Activated T-cell treated with anti-CD3 and anti-CD28 coated beads, Interleukin-2, amount 50 U/mL, for 24 hours (primary cell): ENCODE results near the gene OAF.

Source experiments
- DNase-seq: peaks from one replicate; pipeline ENCODE4 v3.0.0-alpha.2; 2020
- H3K27ac Mint-ChIP-seq: 2 replicates; pipeline ENCODE4 v1.8.0; 2020; ENCODE audit warnings: mild to moderate bottlenecking, mixed read lengths
- H3K27me3 Mint-ChIP-seq: 2 replicates; pipeline ENCODE4 v1.8.0; 2020; ENCODE audit warnings: mixed read lengths
- H3K36me3 Mint-ChIP-seq: 2 replicates; pipeline ENCODE4 v1.8.0; 2020; ENCODE audit warnings: low read depth, mixed read lengths
- H3K4me1 Mint-ChIP-seq: 2 replicates; pipeline ENCODE4 v1.8.0; 2020; ENCODE audit warnings: low read depth, mixed read lengths
- H3K4me3 Mint-ChIP-seq: 2 replicates; pipeline ENCODE4 v1.8.0; 2020; ENCODE audit warnings: mild to moderate bottlenecking, moderate library complexity, mixed read lengths
- H3K9me3 Mint-ChIP-seq: 2 replicates; pipeline ENCODE4 v1.8.0; 2020; ENCODE audit warnings: mixed read lengths

Gene OAF

GRCh38 chr11:120219232-120219937, 8.6 kb downstream of the OAF start:
- no peak for DNase-seq
- H3K4me1 Mint-ChIP-seq: peaks cover 9% of the 10 kb centered on the region
- no peak overlapping the region for H3K4me3 Mint-ChIP-seq
- no peaks in the 10 kb centered on the region for H3K9me3 Mint-ChIP-seq
- no peak overlapping the region for H3K27ac Mint-ChIP-seq
- H3K36me3 Mint-ChIP-seq: no peaks in the 10 kb centered on the region
- H3K27me3 Mint-ChIP-seq: peaks cover 8% of the 10 kb centered on the region

- Mint-ChIP-seq H3K4me3 (no peak overlapping the region), H3K4me1 (peaks cover 11% of the 10 kb centered on the region), H3K36me3 (no peaks in the 10 kb centered on the region), H3K9me3 (no peaks in the 10 kb centered on the region), H3K27ac (no peak overlapping the region), H3K27me3 (peaks cover 16% of the 10 kb centered on the region)
- DNase-seq: no peak
These were observed 9.3 kb downstream of the OAF start for GRCh38 chr11:120219938-120220746.

GRCh38 chr11:120220747-120221037, 9.9 kb downstream of the OAF start:
- Mint-ChIP-seq H3K9me3 (no peaks in the 10 kb centered on the region), H3K27ac (no peak overlapping the region), H3K4me1 (peaks cover 13% of the 10 kb centered on the region), H3K27me3 (peaks cover 18% of the 10 kb centered on the region), H3K36me3 (no peaks in the 10 kb centered on the region), H3K4me3 (no peak overlapping the region)
- DNase-seq: no peak

DNA sequence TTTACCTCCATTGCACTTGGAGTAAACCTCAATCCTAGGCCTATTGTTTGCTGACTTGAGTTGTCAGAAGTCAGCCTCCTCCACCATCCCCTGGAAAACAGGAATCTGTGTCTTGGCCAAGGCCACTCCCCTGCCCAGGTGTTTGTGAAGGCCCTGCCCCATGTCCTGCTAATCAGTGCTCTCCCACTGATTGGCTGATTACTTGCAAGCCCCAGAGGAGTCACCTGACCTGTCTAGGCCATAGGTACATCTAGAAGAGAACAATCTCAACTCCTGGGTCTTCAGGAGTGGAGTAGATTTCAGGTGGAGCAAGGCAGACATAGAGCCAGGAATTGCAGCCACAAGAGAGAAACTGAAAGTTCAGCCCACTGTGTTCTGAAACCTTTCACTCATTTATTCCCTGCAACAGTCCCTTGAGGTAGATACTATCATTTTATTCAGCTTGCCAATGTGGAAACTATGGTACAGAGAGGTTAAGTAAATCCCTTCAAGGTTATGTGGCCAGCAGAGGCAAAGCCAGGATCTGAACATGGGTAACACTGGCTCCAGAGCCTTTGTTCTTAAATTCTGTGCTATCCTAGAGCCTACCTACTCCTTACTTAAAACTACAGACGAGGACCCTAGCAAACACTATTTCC, 10.4 kb downstream of the OAF start:
- H3K9me3 Mint-ChIP-seq: no peaks in the 10 kb centered on the region
- peaks cover 13% of the 10 kb centered on the region for H3K4me1 Mint-ChIP-seq
- H3K27ac Mint-ChIP-seq: no peak overlapping the region
- H3K27me3 Mint-ChIP-seq: peaks cover 18% of the 10 kb centered on the region
- DNase-seq: no peak
- no peaks in the 10 kb centered on the region for H3K36me3 Mint-ChIP-seq
- H3K4me3 Mint-ChIP-seq: no peak overlapping the region

- H3K4me3 Mint-ChIP-seq: no peak overlapping the region
- DNase-seq: no peak
- no peaks in the 10 kb centered on the region for H3K9me3 Mint-ChIP-seq
- peaks cover 13% of the 10 kb centered on the region for H3K4me1 Mint-ChIP-seq
- H3K36me3 Mint-ChIP-seq: no peaks in the 10 kb centered on the region
- no peak overlapping the region for H3K27ac Mint-ChIP-seq
- peaks cover 18% of the 10 kb centered on the region for H3K27me3 Mint-ChIP-seq
These were observed 12.1 kb downstream of the OAF start for GRCh38 chr11:120222916-120223315.

DNA sequence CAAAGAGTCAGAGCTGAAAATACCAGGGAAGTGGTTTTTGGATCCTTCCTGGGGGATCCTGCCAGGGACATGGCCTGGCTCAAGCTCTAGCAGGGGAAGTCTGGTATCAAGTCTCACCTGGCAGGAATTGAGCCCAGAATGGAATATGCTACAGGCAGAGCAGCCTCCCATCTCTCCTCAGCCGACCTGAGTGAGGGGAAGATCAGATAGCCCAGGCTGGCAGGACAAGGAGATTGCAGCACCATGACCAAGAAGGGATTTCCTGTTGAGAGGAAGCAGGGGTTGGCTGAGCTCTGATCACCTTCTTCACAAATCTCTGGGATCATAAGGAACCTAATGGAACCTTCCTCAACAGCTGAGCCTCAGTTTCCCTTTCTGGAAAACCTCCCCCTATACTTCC, 13.0 kb downstream of the OAF start:
- no peak for DNase-seq
- Mint-ChIP-seq H3K4me3 (no peak overlapping the region), H3K9me3 (no peaks in the 10 kb centered on the region), H3K27me3 (peaks cover 18% of the 10 kb centered on the region), H3K36me3 (no peaks in the 10 kb centered on the region), H3K4me1 (peaks cover 13% of the 10 kb centered on the region), H3K27ac (no peak overlapping the region)

GRCh38 chr11:120224361-120224760, 13.5 kb downstream of the OAF start:
- Mint-ChIP-seq H3K4me3 (no peak overlapping the region), H3K4me1 (peaks cover 13% of the 10 kb centered on the region), H3K36me3 (no peaks in the 10 kb centered on the region), H3K9me3 (no peaks in the 10 kb centered on the region), H3K27me3 (peaks cover 18% of the 10 kb centered on the region), H3K27ac (no peak overlapping the region)
- no peak for DNase-seq

DNA sequence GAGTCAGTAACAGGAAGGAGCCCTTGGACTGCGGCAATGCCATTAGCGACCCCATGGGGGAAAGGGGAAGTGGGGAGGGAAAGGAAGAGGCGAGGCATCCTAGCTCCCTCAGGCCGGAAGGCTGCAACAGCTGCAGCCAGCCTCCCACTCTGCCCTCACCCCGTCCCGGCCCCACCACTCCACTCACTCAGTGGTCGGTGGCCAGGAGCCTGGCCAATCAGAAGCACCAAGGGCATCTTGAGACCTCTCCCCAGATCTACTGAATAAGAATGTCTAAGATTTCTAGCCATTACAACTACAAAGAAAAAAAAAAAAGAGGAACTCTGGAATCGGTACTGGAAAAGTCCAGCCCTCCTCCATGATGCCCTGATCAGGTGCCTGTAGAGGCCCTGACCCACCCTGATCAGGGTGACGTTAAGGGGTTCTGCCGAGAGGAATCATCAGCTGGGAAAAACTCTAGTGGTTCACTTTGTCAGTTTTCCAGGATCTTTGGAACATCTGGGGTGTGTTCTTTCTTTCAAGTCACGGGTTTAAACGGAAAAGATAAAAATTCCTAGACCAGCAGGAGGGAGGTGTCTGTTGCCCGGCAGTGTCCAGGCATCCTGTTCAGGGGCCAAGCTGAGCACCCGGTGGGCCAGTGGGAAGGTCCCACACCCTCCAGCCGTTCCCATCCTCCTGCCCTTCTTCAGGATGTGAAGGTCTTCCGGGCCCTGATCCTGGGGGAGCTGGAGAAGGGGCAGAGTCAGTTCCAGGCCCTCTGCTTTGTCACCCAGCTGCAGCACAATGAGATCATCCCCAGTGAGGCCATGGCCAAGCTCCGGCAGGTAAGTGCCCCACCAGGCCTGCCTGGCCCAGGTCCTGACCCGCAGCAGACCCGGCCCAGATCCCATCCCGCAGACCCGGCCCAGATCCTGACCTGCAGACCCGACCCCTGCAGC, 14.4 kb downstream of the OAF start:
- Mint-ChIP-seq H3K4me1 (peaks cover 13% of the 10 kb centered on the region), H3K27me3 (peaks cover 18% of the 10 kb centered on the region), H3K36me3 (no peaks in the 10 kb centered on the region), H3K4me3 (no peak overlapping the region), H3K27ac (no peak overlapping the region), H3K9me3 (no peaks in the 10 kb centered on the region)
- DNase-seq: no peak

DNA sequence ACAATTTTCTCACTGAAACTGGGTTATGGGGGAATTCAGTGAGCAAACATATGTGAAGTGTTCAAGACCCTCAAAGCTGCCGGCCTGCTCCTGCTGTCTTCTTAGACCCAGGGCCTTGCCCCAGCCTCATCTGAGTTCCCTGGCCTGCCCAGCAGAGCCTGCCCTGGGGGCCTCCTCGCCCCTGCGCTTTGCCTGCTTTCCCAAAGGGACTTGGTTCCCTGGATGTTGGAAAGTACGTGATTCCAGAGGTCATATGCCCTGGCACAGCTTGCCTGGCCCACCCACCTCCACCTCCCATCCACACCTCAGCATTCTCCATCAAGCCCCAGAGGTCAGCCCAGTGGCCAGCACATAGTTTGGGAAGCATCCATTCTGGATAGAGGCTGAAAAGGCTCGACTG, 15.4 kb downstream of the OAF start:
- Mint-ChIP-seq H3K27ac (no peak overlapping the region), H3K36me3 (no peaks in the 10 kb centered on the region), H3K4me3 (no peak overlapping the region), H3K9me3 (no peaks in the 10 kb centered on the region), H3K27me3 (peaks cover 18% of the 10 kb centered on the region), H3K4me1 (peaks cover 9% of the 10 kb centered on the region)
- no peak for DNase-seq

GRCh38 chr11:120226714-120227113, 15.9 kb downstream of the OAF start:
- H3K27ac Mint-ChIP-seq: no peak overlapping the region
- peaks cover 18% of the 10 kb centered on the region for H3K27me3 Mint-ChIP-seq
- H3K4me3 Mint-ChIP-seq: no peak overlapping the region
- no peaks in the 10 kb centered on the region for H3K9me3 Mint-ChIP-seq
- DNase-seq: no peak
- H3K4me1 Mint-ChIP-seq: peaks cover 5% of the 10 kb centered on the region
- no peaks in the 10 kb centered on the region for H3K36me3 Mint-ChIP-seq

DNA sequence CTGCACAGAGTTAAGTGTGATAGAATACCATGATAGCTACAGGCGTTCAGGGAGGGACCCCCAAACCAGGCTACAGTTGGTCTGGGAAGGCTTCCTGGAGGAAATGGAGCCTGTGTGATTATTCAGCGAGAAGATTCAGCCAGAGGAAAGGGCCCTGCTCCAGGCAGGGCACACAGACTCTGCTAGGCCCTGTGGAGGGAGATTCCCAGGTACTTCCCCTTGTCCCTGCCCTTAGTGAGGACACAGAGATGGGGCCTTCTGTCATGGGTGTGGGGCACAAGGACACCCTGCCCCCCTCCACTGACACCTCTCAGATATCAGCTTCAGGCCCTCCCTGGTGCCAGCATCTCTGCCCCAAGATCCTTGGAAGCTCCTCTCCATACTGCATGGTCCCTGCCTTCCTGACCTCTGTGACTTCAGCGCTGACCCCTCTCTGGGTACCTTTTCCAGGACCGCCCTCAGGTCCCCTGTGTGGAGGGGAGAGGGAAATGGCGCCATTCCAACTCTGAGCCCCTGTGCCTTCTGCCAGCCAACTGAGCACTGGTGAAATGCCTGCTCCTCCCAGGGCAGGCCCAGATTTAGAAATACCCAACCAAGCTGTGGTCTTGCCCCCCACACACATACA, 16.5 kb downstream of the OAF start:
- Mint-ChIP-seq H3K27ac (no peak overlapping the region), H3K27me3 (peaks cover 20% of the 10 kb centered on the region), H3K36me3 (no peaks in the 10 kb centered on the region), H3K9me3 (no peaks in the 10 kb centered on the region), H3K4me1 (peaks cover 4% of the 10 kb centered on the region), H3K4me3 (no peak overlapping the region)
- DNase-seq: no peak

DNA sequence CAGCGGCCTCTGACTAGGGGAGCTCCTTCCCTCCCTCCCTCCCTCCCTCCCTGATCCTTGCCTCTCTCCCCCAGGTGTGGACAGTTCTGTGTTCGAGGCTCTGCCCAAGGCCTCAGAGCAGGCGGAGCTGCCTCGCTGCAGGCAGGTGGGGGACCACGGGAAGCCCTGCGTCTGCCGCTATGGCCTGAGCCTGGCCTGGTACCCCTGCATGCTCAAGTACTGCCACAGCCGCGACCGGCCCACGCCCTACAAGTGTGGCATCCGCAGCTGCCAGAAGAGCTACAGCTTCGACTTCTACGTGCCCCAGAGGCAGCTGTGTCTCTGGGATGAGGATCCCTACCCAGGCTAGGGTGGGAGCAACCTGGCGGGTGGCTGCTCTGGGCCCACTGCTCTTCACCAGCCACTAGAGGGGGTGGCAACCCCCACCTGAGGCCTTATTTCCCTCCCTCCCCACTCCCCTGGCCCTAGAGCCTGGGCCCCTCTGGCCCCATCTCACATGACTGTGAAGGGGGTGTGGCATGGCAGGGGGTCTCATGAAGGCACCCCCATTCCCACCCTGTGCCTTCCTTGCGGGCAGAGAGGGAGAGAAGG, 18.1 kb downstream of the OAF start:
- Mint-ChIP-seq H3K9me3 (no peaks in the 10 kb centered on the region), H3K4me1 (peaks cover 4% of the 10 kb centered on the region), H3K27ac (no peak overlapping the region), H3K27me3 (peaks cover 28% of the 10 kb centered on the region), H3K4me3 (no peak overlapping the region), H3K36me3 (no peaks in the 10 kb centered on the region)
- DNase-seq: no peak

GRCh38 chr11:120229451-120230424, 18.9 kb downstream of the OAF start:
- no peaks in the 10 kb centered on the region for H3K36me3 Mint-ChIP-seq
- H3K27ac Mint-ChIP-seq: no peak overlapping the region
- no peak overlapping the region for H3K4me3 Mint-ChIP-seq

More at GRCh38 chr11:120229451-120230424, 18.9 kb downstream of the OAF start:
- no peak for DNase-seq
- peaks cover 28% of the 10 kb centered on the region for H3K27me3 Mint-ChIP-seq
- H3K9me3 Mint-ChIP-seq: no peaks in the 10 kb centered on the region
- peaks cover 4% of the 10 kb centered on the region for H3K4me1 Mint-ChIP-seq
